A549 (cell line): ENCODE results near the gene POC1A. TPM values are rescaled to one million over a fixed set of nuclear protein-coding genes. Genes with fewer than 3 reads are reported as not detected.

Source experiments
- ATAC-seq, 2 experiments: fragments of 200-7000 bp in 1 of 2; fragments of >200 bp in 1 of 2; cut with Nextera tagmentation in 1 of 2; cut with Tn5 transposase in 1 of 2; 3 replicates each; pipeline versions ENCODE4 v1.8.0 to v1.9.1; 2018 to 2020; ENCODE audit warnings: mild to moderate bottlenecking in 1 of 2, moderate library complexity in 1 of 2
- CTCF ChIA-PET: fragments of 300-600 bp; sonication (Branson Sonifier 250); formaldehyde crosslinking; extraction: SDS; loops from one replicate; lab custom pipeline; 2021; ENCODE audit warnings: antibody characterized with exemption, inconsistent platforms; lab: Yijun Ruan, JAX
- POLR2A ChIA-PET: fragments of 350-600 bp; formaldehyde crosslinking; extraction: SDS; loops from one replicate; lab custom pipeline; 2021; ENCODE audit warnings: antibody characterized with exemption, inconsistent platforms; lab: Yijun Ruan, JAX
- DNase-seq, 2 experiments: peaks; one replicate each; pipeline versions ENCODE4 v3.0.0 to v3.0.0-alpha.2; 2011 to 2016; ENCODE audit warnings: low read depth in 1 of 2, low spot score in 1 of 2
- FAIRE-seq: peaks from 2 replicates; lab custom pipeline; 2011; peaks lifted over from hg19 to GRCh38; lab: Jason Lieb, UNC
- H3K27ac ChIP-seq, 2 experiments: fragments of >200 bp; sonication (Bioruptor Twin); formaldehyde crosslinking; 3 replicates each; pipeline ENCODE4 v1.5.1; 2016 to 2017
- H3K4me1 ChIP-seq: fragments of >200 bp; sonication (Bioruptor Twin); formaldehyde crosslinking; 3 replicates; pipeline ENCODE4 v1.6.1; 2016
- H3K4me2 ChIP-seq: fragments of >200 bp; sonication (Bioruptor Twin); formaldehyde crosslinking; 3 replicates; pipeline ENCODE4 v1.6.1; 2016
- H3K4me3 ChIP-seq: fragments of >200 bp; sonication (Bioruptor Twin); formaldehyde crosslinking; 3 replicates; pipeline ENCODE4 v1.5.1; 2016
- H3K9me3 ChIP-seq: fragments of >200 bp; sonication (Bioruptor Twin); formaldehyde crosslinking; 3 replicates; pipeline ENCODE4 v1.6.1; 2016
- ATOH8 ChIP-seq: fragments of 250-450 bp; sonication (Bioruptor Pico); IDR thresholded peaks from 2 replicates; pipeline ENCODE4 v1.5.0; 2020; ENCODE audit warnings: low read depth, mild to moderate bottlenecking, moderate library complexity
- BHLHE40 ChIP-seq: IDR thresholded peaks from 2 replicates; pipeline ENCODE4 v1.6.1; 2012; ENCODE audit warnings: low read depth, low read length, inconsistent platforms
- CEBPB ChIP-seq, 2 experiments: fragments of >200 bp in 1 of 2; sonication (Bioruptor Twin) in 1 of 2; formaldehyde crosslinking in 1 of 2; IDR thresholded peaks; 2 replicates each; pipeline ENCODE4 v1.6.1; 2012 to 2016
- HOXB13 ChIP-seq: fragments of 250-450 bp; sonication (Bioruptor Pico); IDR thresholded peaks from 2 replicates; pipeline ENCODE4 v1.5.0; 2020; ENCODE audit warnings: low read depth, mild to moderate bottlenecking, moderate library complexity
- MAX ChIP-seq: IDR thresholded peaks from 2 replicates; pipeline ENCODE4 v1.6.1; 2012
- NR3C1 ChIP-seq: fragments of >200 bp; sonication (Bioruptor Twin); formaldehyde crosslinking; IDR thresholded peaks from 3 replicates; pipeline ENCODE4 v1.6.1; 2017
- PBX3 ChIP-seq: IDR thresholded peaks from 2 replicates; pipeline ENCODE4 v1.6.1; 2012
- RCOR1 ChIP-seq: fragments of 150-350 bp; IDR thresholded peaks from 2 replicates; pipeline ENCODE4 v1.6.1; 2014; ENCODE audit warnings: antibody characterized with exemption, low read length, low read depth
- RFX5 ChIP-seq: fragments of 450-650 bp; IDR thresholded peaks from 2 replicates; pipeline ENCODE4 v1.7.1; 2014; ENCODE audit warnings: antibody characterized with exemption, mild to moderate bottlenecking, moderate library complexity
- RNF2 ChIP-seq: fragments of 200-600 bp; sonication (generic); IDR thresholded peaks from 2 replicates; pipeline ENCODE4 v1.6.1; 2016; ENCODE audit warnings: low read depth, mild to moderate bottlenecking, antibody characterized with exemption, moderate library complexity, borderline replicate concordance
- SMC3 ChIP-seq: fragments of >200 bp; sonication (Bioruptor Twin); formaldehyde crosslinking; IDR thresholded peaks from 3 replicates; pipeline ENCODE4 v1.6.1; 2018; ENCODE audit warnings: inconsistent platforms
- SREBF2 ChIP-seq: fragments of 450-650 bp; IDR thresholded peaks from 2 replicates; pipeline ENCODE4 v1.6.1; 2014; ENCODE audit warnings: mild to moderate bottlenecking, moderate library complexity
- TP53 ChIP-seq: fragments of 250-450 bp; sonication (Bioruptor Pico); IDR thresholded peaks from 2 replicates; pipeline ENCODE4 v1.5.0; 2021; ENCODE audit warnings: mild to moderate bottlenecking, moderate library complexity
- USF2 ChIP-seq: fragments of 450-650 bp; IDR thresholded peaks from 2 replicates; pipeline ENCODE4 v1.6.1; 2014; ENCODE audit warnings: antibody characterized with exemption
- ZSCAN20 ChIP-seq: fragments of 250-450 bp; sonication (Bioruptor Pico); IDR thresholded peaks from 2 replicates; pipeline ENCODE4 v1.8.0; 2022; ENCODE audit warnings: mild to moderate bottlenecking, moderate library complexity
- WGBS: methylation state at CpG from one replicate; pipeline ENCODE4 v1.1.6; 2017; ENCODE audit errors: missing lambda C conversion rate; 5-methylcytosine and 5-hydroxymethylcytosine counted together
- polyA plus RNA-seq, 4 experiments: library from polyadenylated mRNA; depleted of rRNA in 3 of 4; stranded (reverse); fragments of >200 nt; fragmentation: RNase III in 1 of 4; extraction: RNeasy Plus Mini Kit Qiagen cat#74134 plus additional on column Dnase treatment in 1 of 4; gene quantifications; 2 replicates in 3 of 4; 3 replicates in 1 of 4; pipeline ENCODE4 v1.2.3, GENCODE V29; 2011 to 2017

The POC1A gene
- polyA plus RNA-seq, 2 of the 4 experiments (the other 2 are of a cell fraction): 9.4 to 14.1 TPM

DNA sequence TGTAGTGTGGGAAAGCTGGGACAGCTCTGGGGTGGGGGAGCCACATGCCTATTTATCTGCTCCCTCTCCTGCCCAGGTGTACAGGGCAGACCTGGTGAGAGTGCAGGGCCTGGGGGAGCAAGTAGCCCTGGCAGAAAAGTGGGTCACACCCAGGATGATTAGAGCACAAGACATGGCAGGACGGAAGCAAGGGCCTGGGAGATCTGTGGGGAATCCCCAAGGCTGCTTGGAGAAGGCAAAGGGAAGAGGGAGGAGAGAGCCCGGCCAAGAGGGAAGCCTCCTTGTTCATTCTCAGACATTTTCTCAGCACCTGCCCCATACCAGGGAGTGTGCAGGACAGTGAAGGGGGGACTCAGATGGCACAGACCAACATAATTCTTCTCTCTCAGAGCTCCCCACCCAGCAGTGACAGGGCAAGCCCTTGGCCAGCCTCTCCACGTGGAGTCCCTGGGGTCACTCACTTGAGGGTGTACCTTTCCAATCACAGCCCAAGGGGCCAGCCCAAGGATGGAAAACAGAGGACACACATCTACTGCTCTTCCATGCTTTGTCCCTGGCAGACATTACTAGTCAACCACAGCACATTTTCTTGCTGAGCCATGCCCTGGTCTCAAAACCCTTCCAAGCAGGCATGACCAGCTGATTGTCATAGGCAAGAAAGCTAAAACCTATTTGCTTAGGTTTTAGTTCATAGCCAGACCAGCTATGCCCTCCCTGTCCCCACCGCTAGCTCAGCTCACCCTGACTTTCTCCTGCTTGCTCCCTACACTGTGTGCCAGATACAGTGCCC is 92.9 kb downstream of the POC1A start:
- ATAC-seq: no peak

GRCh38 chr3:52059781-52060180 is 94.4 kb downstream of the POC1A start:
- H3K4me3 ChIP-seq: no peak overlapping the region
- no peaks in the 10 kb centered on the region for H3K9me3 ChIP-seq
- no peak for TF ChIP-seq SMC3
- no peak for TF ChIP-seq HOXB13 (CRISPR knock-in tag)
- ATAC-seq: no peak
- 79% methylated on average over 6 of the region's 7 CpGs for WGBS
- H3K4me1 ChIP-seq: peaks cover 16% of the 10 kb centered on the region
- FAIRE-seq: no peak
- ChIA-PET CTCF (interaction anchor here (0.9 to 5.3 kb wide), 3 partner anchors 17 to 64 kb away, joined by 3 to 36 read pairs (median 4); no protein-coding TSS in a partner anchor), POLR2A (no interaction called here)
- no peak overlapping the region for H3K27ac ChIP-seq
- no peak for DNase-seq
- no peak overlapping the region for H3K4me2 ChIP-seq

More for the DNA sequence above, 92.9 kb downstream of the POC1A start:
- FAIRE-seq (no peak), DNase-seq (no peak)
- Histone ChIP-seq H3K4me3 (no peak overlapping the region), H3K27ac (no peak overlapping the region), H3K4me2 (no peak overlapping the region), H3K9me3 (no peaks in the 10 kb centered on the region), H3K4me1 (peaks cover 12% of the 10 kb centered on the region)
- WGBS: 86% methylated on average over 3 of the region's 4 CpGs
- TF ChIP-seq SMC3 (no peak), PBX3 (no peak), SREBF2 (no peak), TP53 (CRISPR knock-in tag) (no peak), RFX5 (no peak), ZSCAN20 (CRISPR knock-in tag) (no peak)
- ChIA-PET POLR2A (no interaction called here), CTCF (interaction anchor here (1.6 kb wide), 1 partner anchor 62 kb away, joined by 4 read pairs; no protein-coding TSS in a partner anchor)

- ChIA-PET POLR2A (interaction anchor here (1.0 to 2.8 kb wide), 2 partner anchors 22 to 62 kb away, joined by 3 to 14 read pairs; partner anchors contain the start of gene RPL29), CTCF (interaction anchor here (0.7 to 5.3 kb wide), 5 partner anchors 13 to 115 kb away, joined by 3 to 36 read pairs (median 3); no protein-coding TSS in a partner anchor)
- Histone ChIP-seq H3K27ac (peak overlapping the region; percentile 63 to 80; a peak in 5 of 6 replicates), H3K4me2 (peak overlapping the region; percentile 99), H3K9me3 (no peaks in the 10 kb centered on the region), H3K4me3 (peak overlapping the region; percentile 43)
- DNase-seq (no peak), ATAC-seq (no peak)
- no CpG with 5 or more reads among the region's 14 CpGs for WGBS
- TF ChIP-seq BHLHE40: no peak
- TF ChIP-seq, all 56 proteins: peak for 0
- FAIRE-seq: no peak
- H3K4me1 ChIP-seq: peaks cover 25% of the 10 kb centered on the region
Measured at GRCh38 chr3:52057812-52058495, 96.3 kb downstream of the POC1A start.

DNA sequence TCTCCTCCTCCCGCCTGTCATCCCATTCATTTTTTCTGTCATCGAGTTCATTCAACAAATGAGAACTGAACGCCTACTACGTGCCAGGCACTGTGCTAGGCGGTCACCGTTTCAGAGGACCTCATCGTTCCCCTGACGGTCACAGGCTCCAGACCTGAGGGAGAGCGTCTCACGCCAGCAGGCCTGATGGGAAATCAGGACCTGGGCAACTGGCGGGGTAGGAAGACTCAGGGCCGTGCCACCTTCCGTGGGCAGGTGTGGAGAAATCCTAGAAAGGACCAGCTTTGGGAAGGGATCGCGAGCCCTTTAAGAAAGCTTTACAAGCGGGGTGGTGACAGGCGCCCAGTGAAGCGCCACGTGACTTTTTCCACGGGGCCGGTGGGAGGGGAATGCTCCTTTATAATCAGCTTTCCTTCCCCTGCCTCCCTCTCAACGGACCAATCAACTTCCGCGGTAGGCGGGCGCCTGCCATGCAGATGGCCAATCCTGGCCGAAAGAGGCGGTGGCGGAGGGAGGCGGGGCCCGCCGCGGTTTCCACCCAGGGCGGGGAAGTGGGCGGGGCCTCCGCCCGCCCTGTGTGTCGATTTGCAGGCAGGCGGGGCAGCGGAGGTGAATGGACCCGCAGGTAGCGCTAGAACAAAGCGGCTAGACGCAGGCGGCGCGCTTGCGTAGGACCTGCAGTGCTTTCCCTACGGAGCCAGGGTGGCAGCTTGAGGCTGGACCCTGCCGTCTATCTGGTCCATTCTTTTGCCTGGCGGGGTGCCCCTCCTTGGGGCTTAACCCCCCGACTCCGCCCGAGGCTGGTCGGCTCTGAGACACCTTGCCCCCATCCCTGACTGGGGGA is 97.0 kb downstream of the POC1A start:
- FAIRE-seq (peak; percentile 67), DNase-seq (peak; percentile 92 to 96), ATAC-seq (peak; percentile 74 to 90)
- Histone ChIP-seq H3K9me3 (no peaks in the 10 kb centered on the region), H3K4me1 (peaks cover 23% of the 10 kb centered on the region), H3K4me2 (peak overlapping the region; percentile 99), H3K27ac (peak overlapping the region; percentile 72 to 93), H3K4me3 (peak overlapping the region; percentile 55)
- POLR2A ChIA-PET: interaction anchor here (1.0 to 2.8 kb wide), 3 partner anchors 23 to 74 kb away, joined by 3 to 14 read pairs (median 3); partner anchors contain the start of gene RPL29
- peak; percentile 82 for TF ChIP-seq MAX
- TF ChIP-seq NR3C1: no peak
- peak; percentile 96 for TF ChIP-seq USF2
- TF ChIP-seq CEBPB (IDR thresholded peaks at IDR 0.05): no peak
- no peak for TF ChIP-seq RNF2
- no peak for TF ChIP-seq ATOH8 (CRISPR knock-in tag)
- TF ChIP-seq RCOR1: no peak
- WGBS: 0% methylated on average over 11 of the region's 55 CpGs
- CTCF ChIA-PET: interaction anchor here (0.7 to 5.3 kb wide), 13 partner anchors 12 to 388 kb away, joined by 3 to 36 read pairs (median 3); partner anchors contain the start of genes PARP3, RPL29 and RRP9
